ENCODE results near the gene ANKMY2. TPM values are rescaled to one million over a fixed set of nuclear protein-coding genes. Genes with fewer than 3 reads are reported as not detected.

The ANKMY2 gene
- total RNA-seq, 1 donor from 2014 or later = 13.8 TPM

DNA sequence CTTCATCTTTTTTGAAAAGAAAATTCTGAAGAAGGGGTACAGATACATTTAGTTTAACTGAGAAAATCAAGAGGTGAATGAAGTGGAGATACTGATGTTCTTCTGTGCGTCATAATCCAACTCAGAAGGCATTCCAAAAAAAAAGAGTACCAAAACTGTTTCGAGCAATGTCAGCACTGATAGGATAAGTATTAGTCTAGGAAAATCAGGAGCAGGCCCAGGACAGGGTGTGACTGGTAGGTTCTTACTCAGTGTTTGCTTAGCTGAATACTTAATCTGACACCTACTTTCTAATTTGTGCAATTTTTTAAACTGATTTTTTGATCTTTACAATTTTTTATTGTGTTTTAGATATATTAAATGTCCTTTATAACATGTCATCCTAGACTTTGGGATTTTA, 4.7 kb upstream of the ANKMY2 start:
- H3K4me1 ChIP-seq = peaks cover 63% of the 10 kb centered on the region
- TF ChIP-seq POLR2AphosphoS5 (IDR thresholded peaks at IDR 0.05; ENCODE audit: insufficient read depth in 1 of 2, low read depth in 1 of 2) (no peak), CTCF (IDR thresholded peaks at IDR 0.05) (no peak), POLR2A (IDR thresholded peaks at IDR 0.05) (no peak)
- H3K27ac ChIP-seq = no peak overlapping the region
- H3K36me3 ChIP-seq = no peaks in the 10 kb centered on the region
- H3K4me3 ChIP-seq = no peak overlapping the region
- intact Hi-C loops (cut with DNase I) = no loop called here
- H3K27me3 ChIP-seq = no peaks in the 10 kb centered on the region
- H3K9me3 ChIP-seq = no peaks in the 10 kb centered on the region
- no peak for DNase-seq (ENCODE audit: extremely low spot score in 2 of 2)

- Histone ChIP-seq H3K36me3 (no peaks in the 10 kb centered on the region), H3K4me3 (no peak overlapping the region), H3K27ac (no peak overlapping the region), H3K9me3 (no peaks in the 10 kb centered on the region), H3K4me1 (peaks cover 67% of the 10 kb centered on the region), H3K27me3 (no peaks in the 10 kb centered on the region)
- no peak for TF ChIP-seq POLR2A (IDR thresholded peaks at IDR 0.05)
- TF ChIP-seq POLR2AphosphoS5 (IDR thresholded peaks at IDR 0.05; ENCODE audit: insufficient read depth in 1 of 2, low read depth in 1 of 2) = no peak
- TF ChIP-seq CTCF (IDR thresholded peaks at IDR 0.05) = no peak
- no peak for DNase-seq (ENCODE audit: extremely low spot score in 2 of 2)
- intact Hi-C loops (cut with DNase I) = no loop called here
Observed at GRCh38 chr7:16649196-16649595, 3.6 kb upstream of the ANKMY2 start.

- Histone ChIP-seq H3K27me3 (no peaks in the 10 kb centered on the region), H3K27ac (no peak overlapping the region), H3K4me3 (no peak overlapping the region), H3K9me3 (no peaks in the 10 kb centered on the region), H3K4me1 (peaks cover 73% of the 10 kb centered on the region), H3K36me3 (no peaks in the 10 kb centered on the region)
- TF ChIP-seq POLR2A (IDR thresholded peaks at IDR 0.05) = no peak
- TF ChIP-seq CTCF (IDR thresholded peaks at IDR 0.05) = no peak
- TF ChIP-seq POLR2AphosphoS5 (IDR thresholded peaks at IDR 0.05; ENCODE audit: insufficient read depth in 1 of 2, low read depth in 1 of 2) = no peak
- DNase-seq (ENCODE audit: extremely low spot score in 2 of 2) = no peak
- intact Hi-C loops (cut with DNase I) = no loop called here
Observed at GRCh38 chr7:16648551-16648950, 3.0 kb upstream of the ANKMY2 start.

GRCh38 chr7:16647435-16647960, 1.9 kb upstream of the ANKMY2 start:
- Histone ChIP-seq H3K36me3 (no peaks in the 10 kb centered on the region), H3K9me3 (no peaks in the 10 kb centered on the region), H3K27ac (peak overlapping the region; percentile 93), H3K27me3 (no peaks in the 10 kb centered on the region), H3K4me1 (peaks cover 73% of the 10 kb centered on the region), H3K4me3 (peak overlapping the region; percentile 71 to 95)
- no peak for TF ChIP-seq POLR2A (IDR thresholded peaks at IDR 0.05)
- no peak for TF ChIP-seq POLR2AphosphoS5 (IDR thresholded peaks at IDR 0.05; ENCODE audit: insufficient read depth in 1 of 2, low read depth in 1 of 2)
- no peak for TF ChIP-seq CTCF (IDR thresholded peaks at IDR 0.05)
- DNase-seq (ENCODE audit: extremely low spot score in 2 of 2) = no peak
- intact Hi-C loops (cut with DNase I) = no loop called here

GRCh38 chr7:16646472-16647072, 1.0 kb upstream of the ANKMY2 start:
- Histone ChIP-seq H3K36me3 (no peaks in the 10 kb centered on the region), H3K27me3 (no peaks in the 10 kb centered on the region), H3K9me3 (no peaks in the 10 kb centered on the region), H3K4me1 (peaks cover 69% of the 10 kb centered on the region), H3K27ac (peak overlapping the region; percentile 93), H3K4me3 (peak overlapping the region; percentile 71 to 95)
- no peak for DNase-seq (ENCODE audit: extremely low spot score in 2 of 2)
- TF ChIP-seq POLR2A (IDR thresholded peaks at IDR 0.05) = no peak
- intact Hi-C loops (cut with DNase I) = no loop called here

Measured in vagina (tissue), 2 donors.